ENCODE results near the gene ZNF473.

ZNF473 gene

DNA sequence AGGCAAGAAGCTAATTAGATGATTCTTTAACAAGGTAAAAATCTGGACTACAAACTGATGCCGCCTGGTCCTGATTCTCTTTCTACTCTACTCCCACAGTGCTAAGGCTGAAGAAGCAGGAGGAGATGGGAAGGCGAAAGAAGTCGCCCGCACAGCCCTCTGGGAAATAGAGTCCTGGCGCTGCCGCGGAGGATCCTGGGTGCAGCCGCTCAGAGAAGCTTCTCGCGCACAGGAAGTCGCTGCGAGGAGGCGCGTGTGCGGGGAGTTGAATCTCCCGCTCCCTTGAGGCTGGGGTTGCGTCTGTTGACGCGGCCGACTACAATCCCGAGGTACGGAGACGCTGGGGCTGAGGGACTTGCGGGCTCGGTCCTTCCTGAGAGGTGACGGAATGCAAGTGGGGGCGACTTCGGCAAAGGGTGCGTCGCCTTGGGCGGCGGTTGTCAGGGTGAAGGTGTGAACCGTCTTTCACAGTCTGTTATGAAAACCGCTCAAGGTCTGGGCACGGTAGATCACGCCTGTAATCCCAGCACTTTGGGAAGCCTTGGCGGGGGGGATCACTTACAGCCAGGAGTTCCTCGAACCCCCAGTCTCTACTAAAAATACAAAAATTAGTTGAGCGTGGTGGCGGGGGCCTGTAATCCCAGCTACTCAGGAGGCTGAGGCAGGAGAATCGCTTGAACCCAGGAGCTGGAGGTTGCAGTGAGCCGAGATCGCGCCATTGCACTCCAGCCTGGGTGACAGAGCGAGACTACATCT is at the start of gene ZNF473:
Gene ZNF473 (plus strand): TSS at position 212 of the 756 bp plus-strand sequence. CDS start 5,078 bp downstream, outside the sequence.
- DNase-seq: peak; percentile 94

DNA sequence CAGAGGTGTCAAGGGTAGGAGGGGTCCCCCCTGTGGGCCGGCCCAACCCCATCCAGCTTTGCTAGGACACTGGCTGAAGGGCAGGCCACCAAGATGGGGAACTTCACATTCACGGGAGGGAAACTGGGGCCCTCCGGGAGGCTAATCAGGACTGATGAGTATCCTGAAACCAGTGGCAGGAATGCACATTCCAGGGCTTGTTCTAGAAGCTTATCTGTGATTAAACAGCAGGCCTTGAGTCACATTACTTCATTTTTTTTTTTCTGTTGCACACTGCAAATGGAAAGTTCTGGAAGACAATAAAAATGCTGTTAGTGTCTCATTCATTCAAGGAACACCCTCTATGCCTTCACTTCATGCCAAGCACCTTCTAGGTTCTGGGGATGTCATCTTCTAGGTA is 49.3 kb upstream of the ZNF473 start:
- DNase-seq: no peak

DNA sequence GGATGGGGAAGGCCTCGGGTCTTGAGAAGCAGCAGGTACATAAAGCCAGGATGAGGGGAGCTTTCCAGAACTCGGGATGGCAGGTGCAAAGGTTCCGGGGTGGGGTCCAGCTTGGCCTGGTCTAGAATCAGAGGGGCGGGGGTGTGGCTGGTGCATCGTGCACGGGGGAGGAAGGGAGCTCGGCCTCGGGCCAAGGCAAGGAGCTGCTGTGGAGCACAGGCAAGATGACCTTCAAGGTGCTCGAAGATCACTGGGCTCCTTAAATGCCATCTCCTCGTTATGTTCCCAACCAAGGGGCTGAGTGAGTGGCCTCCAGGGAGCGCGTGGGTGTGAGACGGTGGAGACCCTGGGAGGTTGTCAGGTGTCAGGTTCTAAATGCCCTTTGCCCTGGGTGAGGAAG is 48.7 kb upstream of the ZNF473 start:
- DNase-seq: no peak

DNA sequence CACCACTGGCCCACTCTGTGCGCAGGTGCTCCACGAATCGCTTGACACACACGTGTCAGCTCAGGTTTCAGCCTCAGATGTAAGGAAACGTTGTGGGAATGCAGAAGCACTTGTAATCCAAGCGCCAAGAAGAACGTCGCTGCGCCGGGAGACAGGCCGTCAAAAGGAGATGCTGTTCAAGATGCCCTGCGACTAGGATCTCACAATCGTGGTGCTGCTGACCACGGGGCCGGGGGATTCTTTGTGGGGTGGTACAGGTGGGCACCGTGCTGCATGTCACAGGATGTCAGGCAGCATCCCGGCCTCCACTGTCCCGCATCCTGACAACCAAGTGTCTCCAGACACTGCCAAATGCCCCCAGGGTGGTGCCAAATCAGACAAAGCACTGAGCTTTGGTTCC is 47.9 kb upstream of the ZNF473 start:
- no peak for DNase-seq

DNA sequence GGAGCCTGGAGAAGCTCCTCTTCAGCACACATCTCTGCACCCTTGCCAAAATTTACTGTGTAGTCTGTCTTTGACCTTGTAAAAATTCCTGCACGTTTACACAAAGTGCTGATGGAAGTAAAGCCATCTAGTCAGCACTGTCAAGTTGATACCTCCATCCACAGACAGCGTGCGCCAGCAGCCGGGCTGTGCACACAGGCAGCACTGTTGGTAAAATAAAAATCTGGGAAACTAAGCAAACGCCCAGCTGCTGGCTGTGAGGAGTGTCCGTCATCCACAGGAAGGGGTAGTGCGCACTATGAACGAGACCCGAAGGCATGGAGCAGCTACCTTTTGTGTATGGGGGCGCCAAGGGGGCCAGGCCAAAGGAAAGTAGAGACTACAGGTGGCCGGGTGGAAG is 47.5 kb upstream of the ZNF473 start:
- no peak for DNase-seq

DNA sequence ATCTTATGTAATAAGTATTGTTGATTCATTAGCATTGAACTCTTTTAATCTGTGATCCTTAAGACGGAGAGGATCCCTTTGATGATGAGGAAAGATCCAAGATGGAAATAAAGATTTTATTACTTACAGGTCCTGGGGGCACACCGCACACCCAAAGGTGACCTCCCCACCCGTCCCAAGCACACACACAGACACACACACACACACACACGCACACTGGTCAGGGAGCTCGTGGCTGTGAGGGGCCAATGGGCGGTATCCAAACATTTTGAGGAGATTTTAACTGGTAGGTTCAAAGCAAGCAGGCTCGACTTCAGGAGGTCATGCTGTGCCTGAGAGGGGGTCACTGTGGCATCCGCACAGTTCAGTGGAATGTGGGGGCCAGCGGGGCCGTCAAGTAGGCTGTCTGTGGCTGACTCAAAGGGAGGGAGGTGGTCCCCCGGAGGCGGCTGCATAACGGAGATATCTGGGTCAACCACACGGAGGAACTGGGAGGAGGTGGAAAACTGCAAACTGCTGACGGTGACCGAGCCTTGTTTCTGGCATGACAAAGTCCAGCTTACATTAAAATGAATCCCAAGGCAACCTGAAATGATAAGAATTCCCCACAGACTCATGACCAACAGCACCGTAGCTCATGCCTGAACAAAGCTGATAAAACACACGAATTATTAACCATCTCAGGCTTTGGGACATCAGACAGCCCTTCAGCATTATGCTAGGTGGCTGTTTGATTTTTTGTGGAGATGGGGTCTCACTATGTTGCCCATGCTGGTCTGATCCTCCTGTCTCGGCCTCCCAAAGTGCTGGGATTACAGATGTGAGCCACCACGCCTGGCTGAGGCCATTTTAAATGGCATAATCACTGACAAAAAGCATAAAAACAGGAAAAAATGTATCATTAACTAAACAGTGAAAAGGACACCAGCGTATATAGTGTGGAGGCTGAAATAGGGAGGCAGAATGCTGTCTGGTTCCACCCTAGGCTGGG is 43.9 kb upstream of the ZNF473 start:
- no peak for DNase-seq

DNA sequence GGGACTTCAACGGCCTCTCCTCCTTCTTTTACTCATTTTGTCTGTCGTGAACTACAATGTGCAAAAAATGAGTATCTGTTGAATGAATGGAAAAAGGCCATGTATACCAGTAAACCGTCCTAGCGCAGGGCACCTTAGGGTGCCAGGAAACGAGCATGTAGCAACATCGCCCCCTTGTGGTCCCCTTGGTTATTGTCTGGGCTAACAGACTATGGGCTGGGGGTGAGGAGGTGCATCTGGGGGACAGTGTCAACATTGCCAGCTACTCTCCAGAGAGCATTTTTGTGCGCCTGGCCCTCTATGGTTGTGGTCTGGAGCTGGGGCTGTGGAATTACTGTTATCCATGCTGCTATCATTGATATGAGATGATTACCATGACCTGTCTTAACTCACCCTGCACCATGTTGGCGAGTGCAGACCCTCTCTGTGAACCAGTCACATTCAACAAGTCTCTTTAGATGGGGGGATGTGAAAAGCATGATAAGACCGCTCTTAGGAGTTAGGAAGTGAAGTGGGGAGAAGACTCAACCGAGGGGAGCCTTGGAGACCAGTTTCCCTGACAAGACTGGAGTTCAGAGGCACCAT is 42.1 kb upstream of the ZNF473 start:
- DNase-seq: no peak

DNA sequence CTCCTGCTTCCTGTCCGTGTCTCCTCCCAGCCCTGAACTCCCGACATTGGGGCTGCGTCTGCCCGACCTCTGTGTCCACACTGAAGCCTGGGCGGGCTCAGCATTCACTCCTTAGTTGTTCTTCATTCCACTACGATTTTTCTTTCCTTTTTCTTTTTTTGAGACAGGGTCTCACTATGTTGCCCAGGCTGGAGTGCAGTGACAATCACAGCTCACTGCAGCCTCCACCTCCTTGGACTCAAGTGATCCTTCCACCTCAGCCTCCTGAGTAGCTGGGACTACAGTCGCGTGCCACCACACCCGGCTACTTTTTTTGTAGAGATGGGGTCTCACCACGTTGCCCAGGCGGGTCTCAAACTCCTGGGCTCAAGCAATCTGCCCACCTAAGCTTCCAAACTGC is 41.3 kb upstream of the ZNF473 start:
- no peak for DNase-seq

DNA sequence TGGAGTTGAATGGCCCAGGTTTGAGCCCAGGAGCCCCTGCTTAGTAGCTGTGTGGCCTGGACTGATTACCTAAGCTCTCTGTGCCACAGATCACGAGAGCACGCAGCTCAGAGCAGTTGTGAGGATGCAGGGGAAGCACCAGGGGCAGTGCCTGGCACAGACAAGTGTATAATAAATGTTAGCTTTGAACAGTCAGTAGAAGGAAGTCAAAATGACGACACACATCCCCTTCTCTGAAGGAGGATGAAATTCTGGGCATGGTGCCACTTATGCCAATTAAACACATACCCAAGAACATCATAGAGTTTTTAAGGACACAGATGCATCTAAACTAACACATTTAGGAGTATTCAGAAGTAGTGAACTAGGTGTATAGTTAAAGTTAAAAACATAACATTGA is 39.9 kb upstream of the ZNF473 start:
- no peak for DNase-seq

DNA sequence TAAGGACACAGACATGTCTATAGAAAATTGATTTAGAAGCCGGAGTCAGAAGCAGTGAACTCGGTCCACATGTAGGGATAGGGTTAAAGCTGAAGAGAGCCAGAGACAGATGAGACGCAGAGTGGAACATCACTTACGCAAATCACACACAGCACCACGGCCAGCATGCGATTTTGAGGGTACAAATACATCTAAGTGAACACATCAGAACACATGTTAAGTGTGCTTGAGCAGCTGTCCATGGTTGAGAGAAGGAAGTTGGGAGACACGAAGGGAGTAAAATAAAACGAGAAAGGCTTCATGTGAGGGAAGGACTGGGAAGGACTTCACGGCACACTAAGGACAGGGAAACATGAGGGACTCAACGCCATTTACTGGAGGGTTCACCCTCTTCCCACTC is 39.5 kb upstream of the ZNF473 start:
- DNase-seq: no peak

DNA sequence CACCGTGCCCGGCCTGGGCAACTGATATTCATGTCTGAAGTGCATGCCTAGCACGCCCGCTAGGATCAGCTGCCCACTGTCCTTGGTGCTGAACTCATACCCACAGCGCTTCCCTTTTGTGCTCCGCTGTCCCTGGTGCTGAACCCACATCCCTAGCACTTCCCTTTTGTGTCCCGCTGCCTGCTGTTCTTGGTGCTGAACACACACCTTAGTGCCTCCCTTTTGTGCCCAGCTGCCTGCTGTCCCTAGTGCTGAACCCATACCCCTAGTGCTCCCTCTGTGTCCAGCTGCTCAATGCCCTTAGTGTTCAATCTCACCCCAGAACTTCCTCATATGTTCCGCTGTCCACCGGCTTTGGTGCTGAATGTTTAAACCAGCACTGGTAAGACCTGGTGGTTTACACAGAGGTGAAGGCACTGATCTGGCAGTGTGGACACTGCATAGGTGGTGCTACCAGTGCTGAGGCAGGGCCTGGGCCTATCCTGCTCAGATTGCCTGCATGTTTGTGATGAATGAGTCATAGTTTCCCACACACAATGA is 38.6 kb upstream of the ZNF473 start:
- peak; percentile 75 for DNase-seq

DNA sequence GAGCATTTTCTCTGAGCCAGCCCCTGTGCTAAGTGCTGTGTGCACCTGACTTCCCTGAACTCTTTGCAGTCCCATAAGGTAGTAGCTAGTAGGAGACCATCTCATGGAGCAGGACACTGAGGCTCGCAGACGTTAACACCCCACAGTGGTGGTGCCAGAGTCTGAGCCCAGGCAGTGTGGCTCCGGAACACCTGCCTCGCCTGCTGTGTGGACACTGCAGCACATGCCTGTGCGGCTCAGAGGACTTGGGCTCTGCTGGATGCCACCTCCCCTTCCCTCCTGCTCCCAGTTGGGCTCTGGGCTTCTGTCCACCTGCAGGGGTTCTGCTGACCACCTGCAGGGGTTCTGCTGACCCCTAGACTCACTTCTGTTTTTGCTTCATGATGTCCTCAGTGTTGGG is 37.8 kb upstream of the ZNF473 start:
- DNase-seq: no peak

DNA sequence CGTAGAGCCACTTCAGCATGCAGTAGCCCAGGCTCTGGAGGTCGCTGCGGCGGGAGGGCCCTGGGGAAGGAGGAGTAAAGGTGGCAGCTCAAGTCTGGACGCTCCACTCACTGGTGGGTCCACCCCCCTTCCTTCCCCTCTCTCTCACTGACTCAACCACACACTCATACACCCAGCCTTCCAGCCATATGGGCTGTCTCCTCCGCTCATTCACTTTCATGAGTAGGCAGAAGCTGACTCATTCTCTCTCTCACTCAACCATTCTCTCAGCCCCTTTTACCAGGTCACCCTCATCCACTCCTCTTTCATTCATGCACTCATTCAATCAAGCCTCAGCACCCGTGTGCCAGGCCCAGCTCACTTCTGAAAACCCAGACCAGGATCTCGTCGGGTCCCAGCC is 37.4 kb upstream of the ZNF473 start:
- DNase-seq: peak; percentile 20

DNA sequence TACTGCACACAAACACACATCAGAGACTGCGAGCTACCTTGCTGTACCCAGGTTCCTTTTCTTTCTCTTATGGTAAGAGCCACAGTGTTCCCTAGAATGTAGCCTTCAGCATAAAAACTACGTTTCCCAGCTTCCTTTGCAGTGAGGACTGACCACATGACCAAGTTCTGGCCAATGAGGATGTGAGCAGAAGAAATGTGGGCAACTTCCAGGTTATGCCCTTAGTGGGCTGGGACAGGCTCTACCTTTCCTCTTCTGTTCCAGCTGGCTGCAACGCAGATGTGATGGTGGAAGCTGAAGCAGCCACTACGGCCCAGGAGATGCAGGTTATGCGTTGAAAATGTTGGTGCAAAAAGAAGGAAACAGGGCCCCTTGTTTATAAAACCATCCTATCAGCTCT is 28.1 kb upstream of the ZNF473 start:
- DNase-seq: no peak

DNA sequence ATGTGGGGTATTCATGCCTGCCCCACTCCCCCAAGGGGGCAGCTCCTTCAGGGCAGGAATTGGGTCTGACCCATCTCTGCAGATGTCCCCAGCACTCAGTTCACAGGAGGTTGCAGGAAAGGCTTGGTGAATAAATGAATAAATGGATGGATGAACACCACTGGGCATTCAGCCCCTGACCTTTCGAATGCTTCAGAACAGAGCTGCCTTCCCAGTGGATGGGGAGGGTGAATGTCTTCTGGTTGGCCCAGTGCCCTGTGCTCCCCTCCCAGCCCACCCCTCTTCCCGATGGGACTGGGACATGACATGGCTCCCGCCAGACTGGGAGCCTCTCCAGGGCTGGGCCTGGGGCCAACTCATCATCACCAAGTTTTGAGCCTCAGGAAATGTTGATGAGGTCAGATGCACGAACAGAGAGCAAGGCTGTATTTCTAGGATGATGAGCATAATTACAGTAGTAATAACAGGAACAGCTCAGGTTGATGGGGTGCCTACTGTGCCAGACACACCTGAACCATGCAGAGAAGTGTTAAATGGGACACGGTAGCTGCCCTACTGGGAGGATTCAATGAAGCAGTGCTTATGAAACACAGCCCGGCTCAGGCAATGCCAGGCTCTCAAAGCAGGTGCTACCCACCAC is 26.3 kb upstream of the ZNF473 start:
- no peak for DNase-seq

DNA sequence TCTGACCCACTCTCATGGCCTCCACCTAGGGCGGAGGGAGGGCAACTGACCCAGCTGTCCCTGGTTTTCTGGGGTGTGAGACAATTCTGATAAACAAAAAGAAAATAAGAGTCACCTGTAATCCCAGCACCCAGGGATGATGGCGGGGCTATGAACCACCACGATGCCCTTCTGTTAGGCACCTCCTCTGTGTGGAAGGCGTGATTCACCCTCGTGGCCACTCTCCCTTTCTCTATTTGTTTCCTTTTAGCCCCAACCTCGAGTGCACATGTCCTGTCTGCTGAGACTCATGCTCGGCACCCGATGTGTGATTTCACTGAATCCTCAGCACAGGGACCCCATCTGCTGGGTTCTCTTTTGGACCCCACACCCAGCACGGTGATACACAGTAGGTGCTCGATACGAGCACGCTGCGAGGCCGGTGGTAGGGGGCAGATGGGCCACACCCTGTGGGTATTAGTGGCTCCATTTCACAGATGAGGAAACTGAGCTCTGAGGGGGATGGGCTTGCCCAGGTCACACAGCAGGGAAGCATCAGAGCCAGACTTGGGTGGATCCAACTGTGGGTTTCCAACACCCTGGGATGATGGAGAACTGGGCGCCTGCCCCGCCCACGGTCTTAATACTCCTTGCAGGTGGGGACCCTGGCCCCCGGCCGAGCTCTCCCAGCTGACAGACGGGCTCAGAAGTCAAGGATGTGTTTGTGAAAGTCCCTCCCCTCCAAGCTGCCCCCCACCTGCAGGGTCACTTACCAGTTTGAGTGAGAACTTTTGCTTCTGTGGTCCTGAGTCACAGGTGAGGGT is 25.6 kb upstream of the ZNF473 start:
- DNase-seq: no peak

DNA sequence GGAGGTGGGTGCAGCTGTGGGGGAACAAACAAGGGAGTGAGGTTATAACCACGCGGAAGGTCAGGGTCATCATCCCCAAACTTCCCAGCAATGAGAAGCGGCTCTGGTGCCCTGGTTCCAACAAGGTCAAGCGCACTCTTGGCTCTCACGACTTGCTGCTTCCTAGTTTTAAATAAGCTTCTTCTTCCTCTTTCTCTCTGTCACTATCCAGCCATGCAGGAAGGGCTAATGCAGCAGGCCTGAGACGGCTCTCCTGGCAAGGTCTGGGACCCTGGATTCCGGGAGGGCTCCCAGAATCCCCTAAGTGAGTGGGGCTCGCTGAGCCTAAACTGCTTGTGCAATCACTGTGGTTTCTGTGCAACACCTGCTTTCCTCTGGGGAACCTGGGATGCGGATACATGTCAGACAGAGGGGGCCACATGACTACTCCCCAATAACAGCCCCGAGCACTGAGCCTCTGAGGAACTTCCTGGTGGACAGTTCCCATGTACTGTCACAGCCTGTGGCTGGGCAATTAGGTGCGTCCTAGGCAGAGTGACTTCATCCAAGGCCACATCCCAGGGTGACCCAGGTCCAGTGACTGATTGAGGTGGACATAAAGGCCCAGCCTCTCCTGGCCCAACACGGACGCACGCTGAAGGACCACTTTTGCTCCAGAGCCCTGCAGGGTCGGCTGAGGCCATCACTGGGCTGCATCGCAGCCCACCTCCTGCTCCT is 24.8 kb upstream of the ZNF473 start:
- no peak for DNase-seq

DNA sequence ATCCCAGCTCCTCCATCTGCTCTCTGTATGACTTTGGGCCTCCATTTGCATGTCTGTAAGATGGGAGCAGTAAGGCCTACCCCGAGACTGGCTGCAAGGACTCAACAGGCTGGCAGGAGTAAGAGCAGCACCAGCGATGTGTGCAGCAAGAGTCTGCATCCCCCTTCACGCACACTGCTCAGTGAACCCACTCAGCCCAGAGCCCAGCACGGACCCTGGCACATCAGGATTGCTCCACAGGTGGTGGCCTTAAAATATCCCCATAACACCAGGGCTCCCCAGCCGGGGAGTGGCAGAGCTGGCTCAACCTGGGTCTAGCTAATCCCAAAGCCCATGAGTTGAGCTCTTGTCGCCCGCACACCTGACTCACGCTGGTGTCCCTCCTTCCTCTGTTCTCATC is 24.0 kb upstream of the ZNF473 start:
- DNase-seq: no peak

DNA sequence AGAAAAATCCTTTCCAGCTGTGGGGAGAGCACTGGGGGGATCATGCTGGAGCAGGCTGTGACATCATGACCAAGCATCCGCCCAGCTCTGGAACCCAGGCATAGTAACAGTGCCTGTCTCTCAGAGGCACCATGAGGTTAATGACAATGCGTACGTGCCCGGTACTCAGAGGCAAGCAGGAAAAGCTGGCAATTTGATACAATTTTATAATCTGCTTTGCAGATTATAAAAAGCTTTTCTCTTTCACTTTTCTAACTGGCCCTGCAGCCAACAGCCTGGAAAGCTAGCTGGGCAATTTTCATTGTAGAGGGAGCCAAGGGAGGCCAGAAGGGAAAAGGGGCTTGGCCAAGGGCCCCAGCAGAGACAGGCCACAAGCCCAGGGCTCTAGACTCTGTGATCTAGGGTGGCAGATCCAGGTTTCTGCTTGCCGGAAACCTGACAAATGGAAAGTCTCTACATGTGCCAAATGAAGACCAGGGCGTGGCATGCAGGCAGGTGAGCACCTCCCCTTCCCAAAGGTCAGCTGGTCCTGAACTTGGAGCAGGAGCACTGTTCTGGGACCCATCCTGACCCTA is 23.3 kb upstream of the ZNF473 start:
- DNase-seq: no peak

DNA sequence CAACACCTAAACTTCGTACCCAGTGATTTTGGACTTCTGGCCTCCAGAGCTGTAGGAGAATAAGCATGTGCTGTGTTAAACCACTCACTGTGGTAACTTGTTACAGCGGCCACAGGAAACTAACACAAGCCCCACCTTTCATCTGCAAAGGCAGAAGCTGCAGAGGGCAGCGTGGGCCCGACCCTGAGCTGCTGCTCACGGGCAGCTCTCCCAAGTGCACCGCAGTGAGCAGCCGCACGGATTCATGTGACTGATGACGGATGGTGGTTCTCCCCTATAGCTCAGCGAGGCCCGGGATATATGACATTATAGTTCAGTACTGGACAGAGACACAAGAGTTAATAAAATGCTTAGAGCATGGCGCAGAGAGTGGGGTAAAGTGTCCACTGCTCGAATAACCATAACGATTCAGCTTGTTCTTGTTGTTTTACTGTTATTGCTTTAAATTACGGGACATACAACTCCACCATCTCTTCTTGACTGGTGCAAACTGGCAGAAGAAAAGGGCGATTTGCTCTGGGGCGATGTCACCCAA is 22.5 kb upstream of the ZNF473 start:
- DNase-seq: no peak

All from T1000 (cell line).